A673 (cell line): ENCODE measurements around the gene DLG2. TPM values are rescaled to one million over a fixed set of nuclear protein-coding genes. Genes with fewer than 3 reads are reported as not detected.

Experiments
- BruUV-seq: library from RNA; stranded (reverse); fragments of 400-500 nt; replicated peaks from 2 replicates; lab custom pipeline; 2021; lab: Mats Ljungman, UMichigan
- CTCF ChIA-PET: fragments of 300-600 bp; sonication (Branson Sonifier 250); formaldehyde crosslinking; loops from one replicate; lab custom pipeline; 2022; ENCODE audit warnings: antibody characterized with exemption; lab: Charles Lee
- POLR2A ChIA-PET: fragments of 300-600 bp; sonication (Branson Sonifier 250); formaldehyde crosslinking; loops from one replicate; lab custom pipeline; 2022; ENCODE audit warnings: antibody characterized with exemption; ENCODE audit not compliant: low non-redundant PET; lab: Charles Lee
- DNase-seq: peaks from one replicate; pipeline ENCODE4 v3.0.0-alpha.2; 2015; ENCODE audit warnings: low spot score
- H3K27ac ChIP-seq: fragments of 200-600 bp; sonication (generic); 2 replicates; pipeline ENCODE4 v1.5.1; 2016; ENCODE audit warnings: mixed run types, low read depth, mild to moderate bottlenecking, mixed read lengths, antibody characterized with exemption, low read length; ENCODE audit not compliant: poor library complexity, severe bottlenecking
- H3K27me3 ChIP-seq: fragments of 200-600 bp; sonication (generic); replicated peaks from 2 replicates; pipeline ENCODE4 v1.6.1; 2017; ENCODE audit warnings: mixed run types, low read depth, mild to moderate bottlenecking, mixed read lengths, antibody characterized with exemption, low read length; ENCODE audit not compliant: insufficient read depth, poor library complexity
- H3K36me3 ChIP-seq: fragments of 200-600 bp; sonication (generic); 2 replicates; pipeline ENCODE4 v1.6.1; 2016; ENCODE audit warnings: mixed run types, mild to moderate bottlenecking, mixed read lengths, antibody characterized with exemption, low read length; ENCODE audit not compliant: insufficient read depth, poor library complexity, severe bottlenecking
- H3K4me1 ChIP-seq: fragments of 200-600 bp; sonication (generic); 2 replicates; pipeline ENCODE4 v1.6.1; 2017; ENCODE audit warnings: mixed run types, mild to moderate bottlenecking, mixed read lengths, antibody characterized with exemption, low read length; ENCODE audit not compliant: insufficient read depth, poor library complexity, severe bottlenecking
- H3K4me3 ChIP-seq: fragments of 200-600 bp; sonication (generic); 2 replicates; pipeline ENCODE4 v1.5.1; 2016; ENCODE audit warnings: low read depth, mixed run types, mild to moderate bottlenecking, mixed read lengths, low read length; ENCODE audit not compliant: poor library complexity, severe bottlenecking
- H3K9me3 ChIP-seq: fragments of 200-600 bp; sonication (generic); 2 replicates; pipeline ENCODE4 v1.6.1; 2016; ENCODE audit warnings: mixed run types, low read depth, mild to moderate bottlenecking, mixed read lengths, antibody characterized with exemption, low read length; ENCODE audit not compliant: poor library complexity, severe bottlenecking
- CTCF ChIP-seq: fragments of 300-800, 200-600 bp; sonication (generic); conservative IDR thresholded peaks from 2 replicates; pipeline ENCODE4 v1.5.1; 2017; ENCODE audit warnings: low read depth, mild to moderate bottlenecking, antibody characterized with exemption, low read length, moderate library complexity, mixed read lengths
- EZH2 ChIP-seq: fragments of 200-600 bp; sonication (generic); IDR thresholded peaks from 2 replicates; pipeline ENCODE4 v1.6.1; 2017; ENCODE audit warnings: borderline replicate concordance, low read depth, mild to moderate bottlenecking, mixed read lengths, antibody characterized with exemption, low read length; ENCODE audit not compliant: poor library complexity, severe bottlenecking
- intact Hi-C: fragments of 100-400 bp; cut with micrococcal nuclease; formaldehyde crosslinking; loops from one replicate; pipeline ENCODE4 v1.10.0; 2022; ENCODE audit not compliant: unreplicated experiment
- total RNA-seq: library from RNA; stranded (reverse); gene quantifications from 2 replicates; pipeline ENCODE4 v1.2.3, GENCODE V29; 2021

The DLG2 gene
- total RNA-seq, 1 experiment from 2014 or later = 277 TPM

- BruUV-seq = no TSS peak
- CTCF ChIA-PET = no interaction called here
- Histone ChIP-seq H3K9me3 (no peaks in the 10 kb centered on the region), H3K4me1 (no peaks in the 10 kb centered on the region), H3K36me3 (no peaks in the 10 kb centered on the region), H3K27ac (no peak overlapping the region), H3K4me3 (no peak overlapping the region), H3K27me3 (no peaks in the 10 kb centered on the region)
- POLR2A ChIA-PET = no interaction called here
- DNase-seq = no peak
- intact Hi-C loops = no loop called here
- TF ChIP-seq EZH2 (no peak), CTCF (no peak)
Measured at GRCh38 chr11:84355911-84356310, 1271.2 kb downstream of the DLG2 start.

GRCh38 chr11:84345597-84345996 is 1281.5 kb downstream of the DLG2 start:
- POLR2A ChIA-PET = no interaction called here
- TF ChIP-seq CTCF (no peak), EZH2 (no peak)
- BruUV-seq = no TSS peak

GRCh38 chr11:84345027-84345426 is 1282.1 kb downstream of the DLG2 start:
- DNase-seq = no peak
- ChIA-PET POLR2A (no interaction called here), CTCF (no interaction called here)
- Histone ChIP-seq H3K36me3 (no peaks in the 10 kb centered on the region), H3K9me3 (no peaks in the 10 kb centered on the region), H3K27me3 (no peaks in the 10 kb centered on the region), H3K27ac (no peak overlapping the region), H3K4me3 (no peak overlapping the region), H3K4me1 (no peaks in the 10 kb centered on the region)
- no peak for TF ChIP-seq CTCF
- TF ChIP-seq EZH2 = no peak
- no TSS peak for BruUV-seq
- intact Hi-C loops = no loop called here

More at GRCh38 chr11:84345597-84345996, 1281.5 kb downstream of the DLG2 start:
- Histone ChIP-seq H3K9me3 (no peaks in the 10 kb centered on the region), H3K27me3 (no peaks in the 10 kb centered on the region), H3K4me1 (no peaks in the 10 kb centered on the region), H3K36me3 (no peaks in the 10 kb centered on the region), H3K4me3 (no peak overlapping the region), H3K27ac (no peak overlapping the region)
- DNase-seq = no peak
- CTCF ChIA-PET = no interaction called here
- intact Hi-C loops = no loop called here
